Measurements from ENCODE around the gene FOLR3.
"Not testable (repeated sequence)": the region's sequence is repeated elsewhere in the genome, so short reads cannot be mapped to it uniquely, and the experiment has no call there.

FOLR3 gene

GRCh38 chr11:72154816-72155215 is 19.3 kb downstream of the FOLR3 start:
- ChIA-PET CTCF (interaction anchor here (1.1 to 4.2 kb wide), 4 partner anchors 11 to 177 kb away, joined by 3 to 36 read pairs (median 5); no protein-coding TSS in a partner anchor), POLR2A (no interaction called here)
- TF ChIP-seq CTCF (IDR thresholded peaks at IDR 0.05; ENCODE audit: control extremely low read depth, extremely low read depth, low read depth, missing control alignments) = no peak
- DNase-seq (ENCODE audit: extremely low spot score) = no peak

- ChIA-PET POLR2A (no interaction called here), CTCF (interaction anchor here (1.0 to 4.2 kb wide), 4 partner anchors 9 to 18 kb away, joined by 3 to 36 read pairs (median 16); no protein-coding TSS in a partner anchor)
- no peak for TF ChIP-seq CTCF (IDR thresholded peaks at IDR 0.05; ENCODE audit: control extremely low read depth, extremely low read depth, low read depth, missing control alignments)
- no peak for DNase-seq (ENCODE audit: extremely low spot score)
These were observed 20.2 kb downstream of the FOLR3 start for GRCh38 chr11:72155751-72156150.

GRCh38 chr11:72157131-72157530 is 21.6 kb downstream of the FOLR3 start:
- TF ChIP-seq CTCF (IDR thresholded peaks at IDR 0.05; ENCODE audit: control extremely low read depth, extremely low read depth, low read depth, missing control alignments) = no peak
- ChIA-PET CTCF (interaction anchor here (1.4 to 4.1 kb wide), 4 partner anchors 10 to 180 kb away, joined by 3 to 27 read pairs (median 10); no protein-coding TSS in a partner anchor), POLR2A (no interaction called here)
- DNase-seq (ENCODE audit: extremely low spot score) = no peak

- CTCF ChIA-PET = interaction anchor here (0.8 to 4.1 kb wide), 3 partner anchors 15 to 271 kb away, joined by 3 to 15 read pairs (median 4); no protein-coding TSS in a partner anchor
- TF ChIP-seq CTCF (IDR thresholded peaks at IDR 0.05; ENCODE audit: control extremely low read depth, extremely low read depth, low read depth, missing control alignments) = no peak
- DNase-seq (ENCODE audit: extremely low spot score) = no peak
- POLR2A ChIA-PET = no interaction called here
These were observed 24.8 kb downstream of the FOLR3 start for GRCh38 chr11:72160319-72160718.

GRCh38 chr11:72162891-72163492 is 27.5 kb downstream of the FOLR3 start:
- POLR2A ChIA-PET = no interaction called here
- no peak for DNase-seq (ENCODE audit: extremely low spot score)
- no peak for TF ChIP-seq CTCF (IDR thresholded peaks at IDR 0.05; ENCODE audit: control extremely low read depth, extremely low read depth, low read depth, missing control alignments)
- CTCF ChIA-PET = interaction anchor here (1.4 to 1.9 kb wide), 2 partner anchors 19 to 21 kb away, joined by 3 to 5 read pairs; no protein-coding TSS in a partner anchor

- CTCF ChIA-PET = interaction anchor here (1.4 kb wide), 1 partner anchor 20 kb away, joined by 3 read pairs; no protein-coding TSS in a partner anchor
- POLR2A ChIA-PET; DNase-seq (ENCODE audit: extremely low spot score): not testable (repeated sequence)
These were observed 28.7 kb downstream of the FOLR3 start for GRCh38 chr11:72164187-72164586.

GRCh38 chr11:72169046-72169555 is 33.6 kb downstream of the FOLR3 start:
- DNase-seq (ENCODE audit: extremely low spot score); POLR2A ChIA-PET: not testable (repeated sequence)
- CTCF ChIA-PET = interaction anchor here (1.9 kb wide), 1 partner anchor 13 kb away, joined by 3 read pairs; no protein-coding TSS in a partner anchor

GRCh38 chr11:72169754-72170153 is 34.2 kb downstream of the FOLR3 start:
- CTCF ChIA-PET = interaction anchor here (1.0 to 1.9 kb wide), 2 partner anchors 12 to 13 kb away, joined by 3 read pairs; no protein-coding TSS in a partner anchor
- DNase-seq (ENCODE audit: extremely low spot score); POLR2A ChIA-PET: not testable (repeated sequence)

- CTCF ChIA-PET = interaction anchor here (1.3 to 3.5 kb wide), 2 partner anchors 12 to 28 kb away, joined by 3 to 15 read pairs; no protein-coding TSS in a partner anchor
- POLR2A ChIA-PET; DNase-seq (ENCODE audit: extremely low spot score): not testable (repeated sequence)
These were observed 36.5 kb downstream of the FOLR3 start for GRCh38 chr11:72172043-72172442.
